Ecto neural progenitor cell (in vitro differentiated cells): Measurements from ENCODE around the gene ITM2B.

ENCODE experiments used
- DNase-seq: peaks from one replicate; pipeline ENCODE4 v3.0.0-alpha.2; 2018; ENCODE audit warnings: low spot score

Gene ITM2B

GRCh38 chr13:48311223-48311622, 78.2 kb downstream of the ITM2B start:
- no peak for DNase-seq

DNA sequence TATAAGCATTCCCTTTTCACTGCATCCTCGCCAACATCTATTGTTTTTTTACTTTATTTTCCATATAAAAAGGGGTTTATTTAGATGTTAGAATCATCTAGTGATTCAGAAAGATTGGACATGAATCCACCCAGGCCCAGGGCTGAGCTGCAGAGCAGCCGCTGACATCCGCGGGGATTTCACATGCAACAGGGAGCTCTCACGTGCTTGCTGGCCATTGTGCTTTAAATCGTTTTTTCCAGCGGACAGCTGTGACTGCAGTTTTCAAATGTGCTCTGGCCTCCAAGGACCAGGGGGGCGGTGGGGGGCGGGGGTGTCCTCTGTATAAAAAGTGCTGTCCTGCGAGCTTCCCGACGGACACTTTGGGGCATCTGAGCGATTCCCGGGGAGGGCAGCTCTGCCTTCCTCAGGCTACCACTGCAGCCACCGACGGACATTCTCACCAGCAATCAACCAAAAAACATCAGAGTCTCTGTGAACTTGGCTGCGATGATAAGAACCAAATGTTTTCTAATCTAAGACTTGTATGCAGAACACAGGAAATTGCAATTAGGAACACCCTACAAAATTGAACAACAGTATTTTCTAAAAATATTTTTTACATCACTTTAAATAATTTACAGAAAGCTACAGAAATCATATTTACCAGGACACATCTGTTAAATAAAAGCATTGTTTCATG, 83.1 kb downstream of the ITM2B start:
- no peak for DNase-seq

DNA sequence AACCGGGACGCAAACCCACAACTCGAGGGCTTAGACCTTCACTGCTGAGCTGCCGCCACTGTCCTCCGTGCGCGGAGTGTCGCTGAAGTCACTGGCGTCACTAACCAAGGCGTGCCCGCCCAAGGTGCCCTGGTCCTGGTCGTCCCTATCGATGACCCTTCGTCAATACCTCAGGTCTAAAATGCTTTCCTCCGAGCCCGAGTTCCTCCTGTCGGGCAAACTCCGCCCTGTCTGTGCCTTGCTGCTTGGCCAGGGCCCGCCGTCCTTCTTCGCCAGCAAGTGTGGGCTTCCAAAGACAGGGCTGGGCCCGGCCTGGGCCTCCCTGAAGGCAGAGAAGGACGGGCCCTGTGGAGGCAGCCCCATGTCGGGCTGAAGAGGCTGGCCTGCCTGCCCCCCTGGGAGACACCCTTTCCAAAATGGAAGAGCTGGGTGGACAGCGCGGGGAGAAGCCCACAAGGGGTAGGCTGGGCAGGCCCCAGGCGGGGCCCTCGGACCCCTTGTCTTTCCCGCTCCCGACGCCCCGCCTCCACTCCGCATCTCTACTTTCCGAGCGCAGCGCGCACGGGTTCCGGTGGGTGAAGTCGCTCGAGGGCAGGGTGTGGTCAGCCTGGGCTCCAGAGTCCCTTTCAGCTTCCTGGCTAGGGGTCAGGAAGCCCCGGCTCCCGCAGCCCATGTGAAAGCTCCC, 84.0 kb downstream of the ITM2B start:
- DNase-seq: no peak

DNA sequence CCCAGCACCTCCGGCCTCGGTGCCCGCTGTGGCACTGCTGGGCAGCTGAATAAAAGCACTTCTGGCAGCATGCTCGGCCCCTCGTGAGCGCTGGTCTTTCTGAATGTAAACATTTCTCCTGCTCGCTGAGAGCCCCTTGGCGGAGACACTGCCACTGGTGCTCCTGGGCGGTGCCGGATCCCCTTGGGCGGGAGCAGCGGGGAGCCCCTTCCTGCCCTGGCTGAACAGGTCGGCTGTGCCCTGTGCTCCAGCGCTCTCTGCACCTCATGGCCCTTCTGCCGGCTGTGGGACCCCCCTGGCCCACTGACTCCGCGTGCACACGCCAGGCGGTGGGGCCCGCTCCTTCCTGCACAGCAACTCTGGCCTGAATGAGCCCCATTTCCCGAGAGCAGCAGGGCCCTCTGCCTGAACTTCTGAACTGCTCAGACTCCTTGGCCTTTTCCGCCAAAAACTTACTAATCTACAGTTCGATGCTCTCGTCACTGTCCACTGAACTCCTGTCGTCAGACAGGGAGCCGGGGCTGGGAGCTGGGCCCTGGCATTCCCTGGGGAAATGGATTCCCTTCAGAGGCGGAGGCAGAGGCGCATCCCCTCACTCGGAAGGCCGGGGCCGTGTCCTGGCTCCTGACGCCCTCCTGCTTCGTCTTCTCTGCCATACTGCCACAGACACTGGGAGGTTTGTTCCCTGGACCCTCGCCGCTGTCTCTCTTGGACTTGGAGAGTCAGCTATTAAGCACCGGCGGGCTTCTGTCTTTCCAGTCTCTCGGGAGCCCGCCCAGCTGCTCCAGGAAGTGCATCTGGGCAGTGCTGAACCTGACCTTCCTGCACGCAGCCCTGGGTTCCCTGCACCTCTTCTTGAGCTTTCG, 84.7 kb downstream of the ITM2B start:
- no peak for DNase-seq

DNA sequence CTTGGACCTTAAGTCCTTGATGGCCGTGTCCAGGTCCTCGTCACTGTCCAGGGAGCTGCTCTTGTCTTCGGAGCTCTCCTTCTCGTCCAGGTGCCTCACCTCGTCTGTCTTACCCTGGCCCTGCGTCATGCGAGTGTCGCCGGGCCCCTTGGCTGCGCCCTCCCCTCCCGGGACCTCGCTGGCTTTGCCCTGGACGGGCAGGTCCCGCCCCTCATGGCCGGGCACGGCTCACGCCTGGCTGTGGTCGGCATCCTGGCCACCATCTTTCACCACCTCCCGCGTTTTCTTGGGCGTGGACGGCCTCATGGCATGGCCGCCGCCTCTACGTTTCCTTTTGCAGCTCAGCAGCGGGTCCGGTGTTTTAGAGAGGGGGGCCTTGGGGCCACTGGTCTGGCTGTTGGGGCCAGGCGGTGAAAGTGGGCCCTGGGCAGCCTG, 85.4 kb downstream of the ITM2B start:
- no peak for DNase-seq

GRCh38 chr13:48318821-48319511, 86.0 kb downstream of the ITM2B start:
- no peak for DNase-seq
